Amniotic epithelial cell (primary cell): Measurements from ENCODE around the gene RPUSD2.
"Not testable (repeated sequence)": the region's sequence is repeated elsewhere in the genome, so short reads cannot be mapped to it uniquely, and the experiment has no call there.

Experiments used
- DNase-seq: peaks from one replicate; pipeline ENCODE4 v3.0.0-alpha.2; 2010; ENCODE audit warnings: low read depth

The RPUSD2 gene

GRCh38 chr15:40565333-40566238, 3.5 kb upstream of the RPUSD2 start:
- no peak for DNase-seq

DNA sequence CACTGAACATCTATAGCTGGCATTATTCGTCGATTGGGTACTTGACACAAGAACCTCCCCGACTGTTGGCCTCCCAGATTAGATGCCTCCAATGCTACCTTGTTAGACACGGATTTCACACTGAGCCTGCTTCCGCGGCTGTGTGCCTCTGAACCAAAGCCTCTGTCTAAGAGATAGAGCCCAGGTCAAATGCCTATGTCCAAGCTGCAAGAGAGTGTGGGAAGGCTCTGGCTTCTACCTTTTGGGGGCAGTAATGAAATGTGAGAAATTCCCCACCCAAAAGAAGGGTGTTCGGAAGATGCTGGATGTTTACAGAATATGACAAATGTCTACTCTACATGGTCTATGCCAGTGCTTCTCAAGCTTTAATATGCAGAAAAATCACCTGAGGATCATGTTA, 2.0 kb upstream of the RPUSD2 start:
- DNase-seq, result no peak

DNA sequence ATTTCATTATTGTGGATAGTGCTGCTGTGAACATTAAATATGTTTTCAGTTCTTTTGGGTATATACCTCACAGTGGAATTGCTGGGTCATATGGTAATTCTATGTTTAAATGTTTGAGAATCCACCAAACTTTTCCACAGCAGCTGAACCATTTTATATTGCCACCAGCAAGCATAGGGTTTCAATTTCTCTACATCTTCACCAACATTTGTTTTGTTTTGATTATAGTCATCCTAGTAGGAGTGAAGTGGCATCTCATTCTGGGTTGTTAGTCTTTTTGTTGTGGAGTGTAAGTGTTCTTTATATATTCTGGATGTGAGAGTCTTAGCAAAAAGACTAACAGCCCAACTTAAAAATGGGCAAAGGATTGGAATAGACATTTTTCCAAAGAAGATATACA, 6.0 kb downstream of the RPUSD2 start:
- DNase-seq, result no peak

DNA sequence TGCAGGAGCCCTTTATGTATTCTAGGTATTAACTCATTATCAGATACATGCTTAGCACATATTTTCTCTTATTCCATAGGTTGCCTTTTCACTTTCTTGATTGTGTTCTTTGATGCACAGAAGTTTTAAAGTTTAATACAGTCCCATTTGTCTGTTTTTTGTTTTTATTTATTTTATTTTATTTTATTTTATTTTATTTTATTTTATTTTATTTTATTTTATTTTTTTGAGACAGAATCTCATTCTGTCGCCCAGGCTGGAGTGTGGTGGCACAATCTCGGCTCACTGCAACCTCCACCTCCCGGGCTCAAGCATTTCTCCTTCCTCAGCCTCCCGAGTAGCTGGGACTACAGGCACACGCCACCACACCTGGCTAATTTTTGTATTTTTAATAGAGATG, 7.8 kb downstream of the RPUSD2 start:
- not testable (repeated sequence) for DNase-seq

DNA sequence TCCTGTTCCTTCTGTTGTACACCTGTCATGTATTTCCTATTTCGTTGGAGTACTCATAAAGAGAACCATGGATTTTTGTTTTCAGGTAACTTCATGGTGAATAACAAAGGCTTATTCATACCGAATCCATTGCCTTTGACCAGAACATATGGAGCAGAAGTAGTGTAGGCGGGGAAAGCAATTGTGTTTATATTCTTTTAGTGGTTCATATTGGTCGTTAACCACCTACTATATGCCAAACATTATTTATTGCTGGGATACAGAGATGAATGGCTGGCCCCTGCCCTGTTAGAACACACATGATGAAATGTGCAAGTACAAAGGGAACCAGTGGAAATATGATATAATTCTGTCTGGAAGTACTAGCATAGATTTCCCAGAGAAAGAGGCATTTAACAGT, 9.8 kb downstream of the RPUSD2 start:
- no peak for DNase-seq

DNA sequence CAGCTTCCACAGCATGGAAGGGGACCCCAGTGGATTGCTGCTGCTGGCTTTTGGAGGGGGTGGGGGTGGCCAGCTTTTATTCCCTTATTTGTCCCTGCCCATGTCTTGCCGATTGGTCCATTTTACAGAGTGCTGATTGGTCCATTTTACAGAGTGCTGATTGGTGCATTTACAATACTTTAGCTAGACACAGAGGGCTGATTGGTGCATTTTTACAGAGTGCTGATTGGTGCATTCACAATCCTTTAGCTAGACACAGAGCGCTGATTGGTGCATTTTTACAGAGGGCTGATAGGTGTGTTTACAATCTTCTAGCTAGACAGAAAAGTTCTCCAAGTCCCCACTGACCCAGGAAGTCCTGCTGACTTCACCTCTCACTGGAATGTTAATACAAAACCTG, 12.7 kb downstream of the RPUSD2 start:
- not testable (repeated sequence) for DNase-seq

- DNase-seq, result no peak
These were observed 13.7 kb downstream of the RPUSD2 start for GRCh38 chr15:40582726-40583246.

DNA sequence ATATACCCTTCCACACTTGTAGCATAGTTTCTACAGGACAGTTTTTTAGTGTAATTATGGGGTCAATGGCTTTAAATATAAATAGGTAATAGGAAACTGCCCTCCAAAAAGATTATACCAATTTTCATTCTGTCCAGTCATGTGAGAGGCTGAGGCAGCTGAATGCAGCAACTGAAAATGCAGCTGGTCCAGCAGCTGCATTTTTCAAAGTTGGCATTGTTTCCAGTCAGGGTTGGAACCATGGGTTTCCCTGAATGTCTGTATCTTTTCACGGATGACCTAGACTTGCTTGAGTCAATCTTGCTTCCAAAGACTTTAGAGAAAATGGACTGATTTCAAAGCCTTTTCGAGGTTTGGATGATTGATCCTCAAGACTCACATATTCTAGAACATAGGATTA, 15.1 kb downstream of the RPUSD2 start:
- DNase-seq, result no peak

DNA sequence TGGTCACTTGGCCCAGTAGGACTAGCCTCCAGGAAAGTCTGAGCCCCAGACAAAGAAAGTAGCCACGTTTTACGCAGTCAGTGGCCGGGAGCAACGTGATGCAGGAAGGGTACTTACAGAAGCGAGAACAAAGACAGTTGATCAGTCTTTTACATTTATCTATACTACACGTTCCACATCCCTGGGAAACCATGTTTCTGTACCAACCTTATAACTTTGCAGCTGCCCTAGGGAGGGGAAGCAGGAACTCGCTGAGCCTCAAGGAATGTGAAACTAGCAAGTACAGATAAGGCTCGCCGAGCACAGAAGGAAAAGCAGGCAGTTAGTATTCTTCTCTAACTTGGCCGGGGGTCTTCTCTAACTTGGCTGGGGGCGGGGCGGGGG, 21.6 kb downstream of the RPUSD2 start:
- peak; percentile 46 for DNase-seq

DNA sequence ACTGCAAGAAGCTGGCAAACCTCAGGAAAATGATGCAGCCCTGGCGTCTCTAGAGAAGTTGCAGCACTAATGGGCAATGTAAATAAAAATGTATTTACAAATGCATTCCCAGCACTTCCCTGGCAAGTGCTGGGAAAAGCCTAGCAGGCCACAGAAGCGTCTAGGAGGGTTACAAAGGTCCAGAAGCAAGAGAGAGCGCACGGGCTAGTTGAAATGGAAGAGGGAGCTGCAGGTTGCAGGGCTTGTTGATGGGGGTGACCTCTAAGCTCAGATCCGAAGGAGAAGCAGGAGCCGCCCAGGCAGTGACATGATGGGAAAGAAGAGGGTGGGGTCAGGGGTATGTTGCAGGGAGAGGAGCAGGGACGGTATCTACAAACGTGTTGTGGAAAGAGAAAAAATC, 22.3 kb downstream of the RPUSD2 start:
- no peak for DNase-seq

DNA sequence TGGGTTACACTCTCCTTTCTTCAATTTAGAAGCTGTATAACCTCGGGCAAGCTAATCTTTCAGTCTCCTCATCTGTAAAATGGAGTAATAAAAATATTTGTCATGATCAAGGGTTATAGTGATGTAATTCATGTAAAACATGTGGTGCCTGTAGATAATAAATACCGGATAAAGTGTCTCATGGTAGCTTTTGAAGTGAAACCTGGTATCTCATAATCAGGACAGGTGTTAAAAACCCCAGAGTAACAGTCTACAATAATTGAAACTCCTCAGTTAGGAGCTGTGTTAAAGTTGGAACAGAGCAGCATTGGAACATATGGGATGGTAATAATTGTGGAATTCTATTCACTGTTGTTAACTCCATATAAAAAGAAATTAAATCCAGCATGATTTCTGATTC, 24.1 kb downstream of the RPUSD2 start:
- no peak for DNase-seq

- peak; percentile 87 for DNase-seq
These were observed 24.7 kb downstream of the RPUSD2 start, which contains the start of gene KNL1 for GRCh38 chr15:40593588-40594428. Gene KNL1 (plus strand): TSS chr15:40594249. CDS start chr15:40602932, 8,683 bp downstream.

GRCh38 chr15:40594429-40594836, 25.3 kb downstream of the RPUSD2 start:
- DNase-seq, result no peak

GRCh38 chr15:40595219-40595618, 26.1 kb downstream of the RPUSD2 start:
- DNase-seq, result no peak

DNA sequence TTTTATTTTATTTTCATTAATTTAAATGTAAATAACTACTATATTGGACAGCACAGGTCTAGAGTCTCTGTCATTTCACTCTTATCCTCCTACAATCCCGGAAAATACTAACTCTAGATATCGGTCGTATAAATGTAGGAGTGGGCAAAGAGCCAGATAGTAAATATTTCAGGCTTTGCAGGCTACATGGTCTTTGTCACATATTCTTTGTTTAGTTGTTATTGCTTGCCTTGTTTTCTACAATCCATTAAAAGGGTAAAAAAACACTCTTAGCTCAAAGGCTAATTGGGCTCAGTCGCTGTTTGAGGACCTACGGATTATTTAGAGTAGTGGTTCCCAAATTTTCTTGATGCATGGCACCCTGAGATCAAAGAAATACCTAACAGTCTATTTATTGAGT, 26.7 kb downstream of the RPUSD2 start:
- no peak for DNase-seq

- no peak for DNase-seq
These were observed 27.9 kb downstream of the RPUSD2 start for GRCh38 chr15:40597024-40597423.

DNA sequence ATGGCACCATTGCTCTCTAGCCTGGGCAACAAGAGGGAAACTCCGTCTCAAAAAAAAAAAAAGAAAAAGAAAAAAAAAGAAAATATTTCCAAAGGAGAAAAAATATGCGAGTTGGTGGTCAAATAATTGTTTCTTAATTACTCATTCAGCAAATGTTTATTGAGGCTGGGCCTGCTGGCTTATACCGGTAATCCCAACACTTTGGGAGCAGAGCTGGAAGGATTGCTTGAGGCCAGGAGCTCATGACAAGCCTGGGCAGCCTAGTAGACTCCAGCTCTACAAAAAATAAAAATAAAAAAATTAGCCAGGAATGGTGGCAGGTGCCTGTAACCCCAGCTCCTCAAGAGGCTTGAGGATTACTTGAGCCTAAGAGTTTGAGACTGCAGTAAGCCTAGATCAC, 29.0 kb downstream of the RPUSD2 start:
- DNase-seq, result no peak

DNA sequence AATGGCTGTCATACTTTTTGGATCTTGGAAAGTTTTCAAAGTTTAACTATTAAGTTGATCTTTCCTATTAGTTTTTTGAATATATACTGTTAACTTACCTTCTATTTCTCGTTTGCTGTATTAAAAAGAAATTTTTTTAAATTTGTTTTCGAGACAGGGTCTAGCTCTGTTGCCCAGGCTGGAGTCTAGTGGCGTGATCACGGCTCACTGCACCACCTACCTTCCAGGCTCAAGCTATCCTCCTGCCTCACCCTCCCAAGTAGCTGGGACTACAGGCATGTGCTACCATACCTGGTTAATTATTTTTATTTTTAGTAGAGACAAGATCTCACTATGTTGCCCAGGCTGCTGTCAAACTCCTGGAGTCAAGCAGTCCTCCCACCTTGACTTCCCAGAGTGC, 29.6 kb downstream of the RPUSD2 start:
- DNase-seq, result no peak

- no peak for DNase-seq
These were observed 31.9 kb downstream of the RPUSD2 start for GRCh38 chr15:40600956-40601355.

- no peak for DNase-seq
These were observed 34.8 kb downstream of the RPUSD2 start for GRCh38 chr15:40603935-40604334.

- DNase-seq, result no peak
These were observed 44.0 kb downstream of the RPUSD2 start for GRCh38 chr15:40613080-40613479.

GRCh38 chr15:40618023-40618422, 48.9 kb downstream of the RPUSD2 start:
- no peak for DNase-seq

DNA sequence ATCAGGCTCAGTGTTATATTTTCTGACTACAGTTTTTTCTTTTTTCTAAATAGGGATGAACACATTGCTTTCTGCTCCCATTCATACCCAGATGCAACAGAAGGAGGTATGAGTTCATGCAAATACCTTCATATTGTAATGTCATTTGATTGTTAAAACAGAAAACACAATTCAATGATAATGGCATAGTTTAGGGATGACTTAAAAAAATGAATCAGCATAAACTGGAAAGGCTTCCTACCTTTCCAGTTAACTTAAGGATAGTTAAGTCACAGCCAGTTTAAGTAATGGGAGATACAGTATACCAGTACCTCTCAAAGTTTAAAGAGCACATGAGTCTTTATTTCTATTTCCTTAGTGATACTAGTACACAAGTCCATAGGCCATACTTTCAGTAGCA, 49.8 kb downstream of the RPUSD2 start:
- DNase-seq, result no peak
